Right cardiac atrium (tissue), 5 donors: ENCODE measurements around the gene GPAM. TPM values are rescaled to one million over a fixed set of nuclear protein-coding genes. Genes with fewer than 3 reads are reported as not detected.

Experiments
- ATAC-seq, 2 donors: fragments of 200-7000 bp; cut with Tn5 transposase; one replicate each; pipeline versions ENCODE4 v1.8.0 to v1.9.1; 2020; ENCODE audit warnings: moderate library complexity in 2 of 2, mild to moderate bottlenecking in 1 of 2
- DNase-seq, 3 donors: peaks; one replicate each; pipeline ENCODE4 v3.0.0-alpha.2; 2020
- H3K27ac ChIP-seq: one replicate; pipeline ENCODE4 v1.5.1; 2013; ENCODE audit warnings: mild to moderate bottlenecking, low read length, control low read depth, moderate library complexity
- H3K27me3 ChIP-seq: one replicate; pipeline ENCODE4 v1.6.1; 2013; ENCODE audit not compliant: control insufficient read depth, insufficient read depth
- H3K4me1 ChIP-seq: one replicate; pipeline ENCODE4 v1.6.1; 2013; ENCODE audit warnings: low read length; ENCODE audit not compliant: control insufficient read depth, insufficient read depth
- H3K4me3 ChIP-seq: one replicate; pipeline ENCODE4 v1.5.1; 2013; ENCODE audit warnings: low read length, control low read depth
- H3K9me3 ChIP-seq: one replicate; pipeline ENCODE4 v1.6.1; 2013; ENCODE audit warnings: low read length; ENCODE audit not compliant: control insufficient read depth
- WGBS: extraction: QIAGEN DNeasy Blood & Tissue Kit; methylation state at CpG from one replicate; pipeline ENCODE4 v1.1.7; 2013; 5-methylcytosine and 5-hydroxymethylcytosine counted together
- intact Hi-C, 4 donors: fragments of 100-400 bp; cut with DNase I; formaldehyde crosslinking; loops; one replicate each; pipeline versions ENCODE4 v1.11.0 to v1.14.0; 2022 to 2023
- polyA plus RNA-seq: library from polyadenylated mRNA; stranded (reverse); fragments of 200-250 nt; gene quantifications from one replicate; pipeline ENCODE4 v1.2.3, GENCODE V29; 2013
- total RNA-seq, 4 donors: library from RNA; stranded (reverse); fragmentation: NEBNext Ultra II Directional; extraction: Animal tissue kit (Norgen Biotek cat#: 25700); gene quantifications; one replicate each; pipeline ENCODE4 v1.2.1, GENCODE V29; 2021
- donor health status: healthy with polysubstance abuse.
- donor health status: DM: no; HTN: yes; CAD: no.
- donor health status: DM: no; HTN: no; CAD: no.
- donor health status: DM: no; HTN: yes; CAD: no; lungs with severe emphysema.
- donor health status: DM: yes; HTN: yes; CAD: no.

GPAM gene
- total and polyA plus RNA-seq, 5 donors: 15.1 to 31.1 (median 16.1) TPM

DNA sequence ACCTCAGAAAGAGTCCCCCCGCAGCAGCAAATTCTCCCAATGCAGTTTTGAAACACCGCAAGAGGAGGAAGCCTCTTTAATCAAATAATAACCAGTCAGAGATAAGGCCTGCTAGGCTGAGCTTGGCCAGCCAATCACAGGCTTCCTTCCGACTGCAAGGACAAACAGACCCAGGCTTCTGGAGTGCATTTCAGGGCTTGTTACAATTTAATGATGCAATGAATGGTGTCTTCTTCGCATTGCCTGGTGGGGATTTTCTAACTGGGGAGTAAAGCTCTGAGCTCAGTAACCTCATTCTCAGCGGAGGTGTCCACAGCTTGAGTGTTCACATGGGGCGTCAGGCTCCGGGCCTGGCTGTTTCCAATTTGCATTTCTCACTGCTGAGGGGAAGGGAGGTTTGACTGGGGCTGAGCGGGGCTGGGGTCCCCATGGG lies 31.8 kb upstream of the GPAM start:
- 39% methylated on average over 8 of the region's 8 CpGs for WGBS
- Histone ChIP-seq H3K4me1 (no peaks in the 10 kb centered on the region), H3K27ac (no peak overlapping the region), H3K9me3 (no peaks in the 10 kb centered on the region), H3K4me3 (peak overlapping the region; percentile 21), H3K27me3 (no peaks in the 10 kb centered on the region)
- intact Hi-C loops: no loop called here
- DNase-seq: peak; percentile 36 to 58 (median 38)
- peak; percentile 49 to 67 for ATAC-seq

GRCh38 chr10:112214298-112214926 lies 30.8 kb upstream of the GPAM start:
- H3K9me3 ChIP-seq: no peaks in the 10 kb centered on the region
- H3K27me3 ChIP-seq: no peaks in the 10 kb centered on the region
- H3K4me3 ChIP-seq: peak overlapping the region; percentile 21
- DNase-seq: no peak
- ATAC-seq: no peak
- no peak overlapping the region for H3K27ac ChIP-seq
- no peaks in the 10 kb centered on the region for H3K4me1 ChIP-seq
- intact Hi-C loops: no loop called here
- 59% methylated on average over 8 of the region's 8 CpGs for WGBS

- Histone ChIP-seq H3K27me3 (no peaks in the 10 kb centered on the region), H3K4me3 (no peak overlapping the region), H3K27ac (no peak overlapping the region), H3K9me3 (no peaks in the 10 kb centered on the region), H3K4me1 (peaks cover 4% of the 10 kb centered on the region)
- DNase-seq: no peak
- intact Hi-C loops: no loop called here
- no peak for ATAC-seq
- 59% methylated on average over 4 of the region's 4 CpGs for WGBS
These were observed 30.3 kb upstream of the GPAM start for GRCh38 chr10:112213836-112214235.

DNA sequence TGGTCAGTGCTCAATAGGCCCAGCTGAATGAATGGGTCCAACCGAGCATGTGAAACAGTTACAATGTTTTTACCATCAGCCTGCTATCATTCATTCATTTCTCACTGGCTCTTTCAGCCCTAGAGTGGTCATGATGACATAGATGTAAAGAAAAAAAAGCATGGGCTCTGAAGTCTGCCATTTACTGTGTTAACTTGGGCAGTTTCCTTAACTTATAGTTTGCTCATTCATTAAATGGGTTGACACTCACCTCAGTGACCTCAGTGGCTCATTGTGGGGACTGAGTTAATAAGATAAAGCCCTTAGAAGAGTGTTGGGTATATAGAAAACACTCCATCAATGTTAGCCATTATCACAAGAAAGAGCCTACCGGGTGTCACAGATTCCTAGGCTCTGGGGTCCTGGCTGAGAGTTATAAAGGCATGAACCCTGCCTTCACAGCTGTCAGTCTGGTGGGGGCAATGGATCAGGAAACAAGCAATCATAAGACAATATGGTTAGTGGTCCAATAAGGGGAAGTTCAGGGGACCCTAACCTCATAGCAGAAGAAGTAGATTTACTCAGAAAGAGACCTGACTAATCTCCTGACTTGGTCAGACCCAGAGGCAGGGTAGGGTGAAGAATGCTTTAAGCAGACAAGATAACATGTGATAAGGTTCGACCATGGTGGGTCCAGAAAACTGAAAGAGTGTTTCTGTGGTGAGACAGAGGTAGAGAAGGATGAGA lies 29.7 kb upstream of the GPAM start:
- Histone ChIP-seq H3K9me3 (no peaks in the 10 kb centered on the region), H3K27ac (no peak overlapping the region), H3K4me1 (peaks cover 5% of the 10 kb centered on the region), H3K27me3 (no peaks in the 10 kb centered on the region), H3K4me3 (no peak overlapping the region)
- intact Hi-C loops: no loop called here
- ATAC-seq: no peak
- no peak for DNase-seq
- WGBS: 43% methylated on average over 3 of the region's 3 CpGs

- peaks cover 7% of the 10 kb centered on the region for H3K4me1 ChIP-seq
- ATAC-seq: no peak
- no peak for DNase-seq
- no peak overlapping the region for H3K27ac ChIP-seq
- H3K9me3 ChIP-seq: no peaks in the 10 kb centered on the region
- no peaks in the 10 kb centered on the region for H3K27me3 ChIP-seq
- H3K4me3 ChIP-seq: no peak overlapping the region
- WGBS: 77% methylated on average over 4 of the region's 4 CpGs
- intact Hi-C loops: no loop called here
These were observed 27.1 kb upstream of the GPAM start for GRCh38 chr10:112210666-112211065.

DNA sequence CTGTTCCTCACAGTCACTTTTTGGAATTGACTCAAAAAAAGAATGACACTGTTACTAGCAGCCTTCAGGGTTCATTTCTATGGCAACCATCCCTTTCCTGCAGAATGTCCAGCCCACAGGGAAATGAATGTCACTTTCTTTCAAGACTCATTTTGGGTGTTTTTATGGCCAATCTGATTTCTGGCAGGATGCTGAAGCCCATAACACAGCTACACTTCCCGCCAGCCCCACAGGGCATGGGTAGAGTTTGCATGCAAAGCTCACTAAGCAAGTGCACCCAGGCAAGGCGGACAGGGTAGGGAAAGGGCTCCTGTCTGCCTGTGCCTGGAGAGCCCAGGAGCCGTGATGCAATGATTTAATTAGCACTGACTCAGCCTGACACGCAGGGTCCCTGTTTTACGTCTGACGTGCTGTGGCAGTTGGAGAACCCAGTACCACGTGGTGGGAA lies 26.1 kb upstream of the GPAM start:
- Histone ChIP-seq H3K27me3 (no peaks in the 10 kb centered on the region), H3K27ac (no peak overlapping the region), H3K4me3 (no peak overlapping the region), H3K4me1 (peaks cover 7% of the 10 kb centered on the region), H3K9me3 (no peaks in the 10 kb centered on the region)
- 46% methylated on average over 7 of the region's 7 CpGs for WGBS
- intact Hi-C loops: no loop called here
- peak; percentile 45 to 59 for ATAC-seq
- DNase-seq: no peak

DNA sequence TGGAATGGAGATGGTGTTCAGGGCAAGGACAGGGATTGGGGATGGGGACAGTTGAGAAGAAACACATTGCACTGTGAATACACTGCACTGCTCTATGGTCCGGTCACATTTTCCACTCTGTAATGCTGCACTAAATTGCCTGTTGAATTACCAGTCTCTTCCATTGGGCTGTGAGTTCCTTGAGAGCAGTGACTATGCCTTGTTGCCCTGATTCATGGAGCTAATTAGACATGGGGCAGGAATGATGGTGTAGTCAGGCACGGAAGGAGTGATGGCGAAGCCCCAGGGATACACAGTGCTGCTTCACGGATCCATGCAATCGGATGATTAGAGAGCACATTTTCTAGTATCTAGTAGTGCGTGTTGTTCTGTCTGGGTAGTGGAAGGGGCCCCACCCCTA lies 25.4 kb upstream of the GPAM start:
- no peak for DNase-seq
- ATAC-seq: peak; percentile 15 to 31
- Histone ChIP-seq H3K4me3 (no peak overlapping the region), H3K27ac (peak overlapping the region; percentile 19), H3K9me3 (no peaks in the 10 kb centered on the region), H3K4me1 (peaks cover 7% of the 10 kb centered on the region), H3K27me3 (no peaks in the 10 kb centered on the region)
- intact Hi-C loops: no loop called here
- 68% methylated on average over 6 of the region's 6 CpGs for WGBS

DNA sequence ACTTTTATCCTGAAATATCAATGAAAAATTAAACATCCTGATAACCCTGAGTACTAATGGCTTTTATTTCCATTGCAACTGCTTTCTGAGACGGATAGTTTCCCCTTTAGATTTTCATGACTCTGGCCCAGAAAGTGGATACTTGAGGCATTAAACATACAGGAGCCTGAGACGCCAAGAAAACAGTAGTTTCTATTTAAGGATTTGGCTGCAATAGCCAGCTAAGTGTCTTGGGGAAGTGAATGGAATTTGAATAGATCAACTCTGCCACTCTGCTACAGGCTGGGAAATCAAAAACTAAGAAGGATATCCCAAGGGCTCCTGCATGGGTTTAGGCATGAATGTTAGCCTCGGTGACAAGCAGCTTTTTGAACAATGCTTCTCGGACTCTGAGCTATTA lies 24.7 kb upstream of the GPAM start:
- ATAC-seq (peak in 1 of 2 donors; percentile 44), DNase-seq (no peak)
- WGBS: 40% methylated on average over 4 of the region's 4 CpGs
- intact Hi-C loops: no loop called here
- Histone ChIP-seq H3K9me3 (no peaks in the 10 kb centered on the region), H3K4me3 (no peak overlapping the region), H3K4me1 (peaks cover 7% of the 10 kb centered on the region), H3K27me3 (no peaks in the 10 kb centered on the region), H3K27ac (no peak overlapping the region)

DNA sequence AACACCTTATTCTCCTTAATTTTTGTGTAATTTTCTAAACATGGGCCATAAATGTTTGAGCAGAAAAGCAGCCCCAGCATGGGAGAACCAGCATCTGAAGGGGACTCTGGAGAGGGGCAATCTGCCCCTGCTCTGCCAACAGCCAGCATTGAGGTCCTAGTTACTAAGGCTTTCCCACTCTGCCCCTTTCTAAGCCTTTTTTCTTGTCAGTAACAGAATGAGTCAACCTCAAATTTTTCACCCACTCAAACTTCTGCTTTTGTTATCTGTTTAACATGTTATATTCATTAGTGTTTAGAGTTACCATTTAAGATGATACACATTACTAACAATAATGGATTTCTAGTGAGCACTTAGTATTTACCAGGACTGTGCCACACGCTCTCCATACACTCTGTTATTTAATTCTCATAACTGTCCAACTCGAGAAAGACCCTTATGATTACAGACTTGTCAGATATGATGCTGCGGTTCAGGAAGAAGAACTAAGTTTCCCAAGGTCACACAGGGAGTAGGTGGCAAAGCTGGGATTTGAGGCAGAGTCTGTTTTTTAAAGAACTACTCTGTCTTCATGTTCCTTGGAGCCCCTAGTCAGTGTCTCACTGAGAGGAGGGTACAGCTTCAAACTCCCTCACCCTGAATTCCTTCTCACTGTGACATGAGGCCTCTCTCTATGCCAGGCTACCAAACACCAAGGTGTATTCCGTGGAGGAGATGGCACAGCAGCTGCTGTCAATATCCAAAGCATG lies 19.9 kb upstream of the GPAM start:
- peaks cover 4% of the 10 kb centered on the region for H3K4me1 ChIP-seq
- DNase-seq (no peak), ATAC-seq (no peak)
- H3K27me3 ChIP-seq: no peaks in the 10 kb centered on the region
- H3K27ac ChIP-seq: no peak overlapping the region
- H3K4me3 ChIP-seq: no peak overlapping the region
- WGBS: 71% methylated on average over 4 of the region's 4 CpGs
- intact Hi-C loops: no loop called here
- no peaks in the 10 kb centered on the region for H3K9me3 ChIP-seq

DNA sequence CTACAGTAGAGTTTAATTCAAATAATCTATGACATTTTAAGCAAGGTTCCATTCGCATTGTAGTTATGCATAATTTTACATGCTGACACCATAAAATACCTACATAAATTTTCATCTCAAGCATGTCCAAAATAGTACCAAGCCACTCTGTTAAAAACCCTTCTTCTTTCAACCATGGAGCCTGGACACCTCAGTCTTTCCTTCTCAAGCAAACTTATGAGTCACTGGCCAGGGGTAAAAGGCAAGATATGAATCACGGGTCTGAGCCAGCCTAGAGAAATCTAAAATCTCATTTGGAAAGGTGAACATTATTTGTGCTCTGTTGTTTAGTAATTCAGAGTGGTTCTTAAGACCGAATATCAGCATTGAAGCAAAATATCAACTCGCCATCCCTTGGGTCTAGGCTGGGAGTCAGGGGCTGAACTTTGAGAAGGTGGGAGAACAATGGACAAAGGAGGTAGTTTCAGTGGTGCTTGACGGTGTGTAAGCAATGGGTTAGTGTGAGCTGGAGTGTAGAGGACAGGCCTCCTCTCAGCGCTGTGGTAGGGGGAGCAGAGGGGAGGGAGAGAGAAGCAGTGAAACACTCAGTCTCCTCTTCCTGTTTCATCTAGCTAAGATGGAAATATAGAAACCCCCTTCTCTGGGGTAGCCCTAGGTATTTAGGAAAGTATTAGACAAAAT lies 19.1 kb upstream of the GPAM start:
- WGBS: 79% methylated on average over 6 of the region's 6 CpGs
- Histone ChIP-seq H3K27me3 (no peaks in the 10 kb centered on the region), H3K4me1 (peaks cover 2% of the 10 kb centered on the region), H3K9me3 (no peaks in the 10 kb centered on the region), H3K27ac (no peak overlapping the region), H3K4me3 (no peak overlapping the region)
- intact Hi-C loops: no loop called here
- ATAC-seq: no peak
- no peak for DNase-seq

GRCh38 chr10:112202076-112202475 lies 18.5 kb upstream of the GPAM start:
- intact Hi-C loops: no loop called here
- Histone ChIP-seq H3K9me3 (no peaks in the 10 kb centered on the region), H3K27me3 (no peaks in the 10 kb centered on the region), H3K4me3 (no peak overlapping the region), H3K4me1 (peaks cover 2% of the 10 kb centered on the region), H3K27ac (no peak overlapping the region)
- ATAC-seq (no peak), DNase-seq (no peak)
- WGBS: 77% methylated on average over 1 of the region's 1 CpG
